Measurements from ENCODE around the gene USP16.

DNA sequence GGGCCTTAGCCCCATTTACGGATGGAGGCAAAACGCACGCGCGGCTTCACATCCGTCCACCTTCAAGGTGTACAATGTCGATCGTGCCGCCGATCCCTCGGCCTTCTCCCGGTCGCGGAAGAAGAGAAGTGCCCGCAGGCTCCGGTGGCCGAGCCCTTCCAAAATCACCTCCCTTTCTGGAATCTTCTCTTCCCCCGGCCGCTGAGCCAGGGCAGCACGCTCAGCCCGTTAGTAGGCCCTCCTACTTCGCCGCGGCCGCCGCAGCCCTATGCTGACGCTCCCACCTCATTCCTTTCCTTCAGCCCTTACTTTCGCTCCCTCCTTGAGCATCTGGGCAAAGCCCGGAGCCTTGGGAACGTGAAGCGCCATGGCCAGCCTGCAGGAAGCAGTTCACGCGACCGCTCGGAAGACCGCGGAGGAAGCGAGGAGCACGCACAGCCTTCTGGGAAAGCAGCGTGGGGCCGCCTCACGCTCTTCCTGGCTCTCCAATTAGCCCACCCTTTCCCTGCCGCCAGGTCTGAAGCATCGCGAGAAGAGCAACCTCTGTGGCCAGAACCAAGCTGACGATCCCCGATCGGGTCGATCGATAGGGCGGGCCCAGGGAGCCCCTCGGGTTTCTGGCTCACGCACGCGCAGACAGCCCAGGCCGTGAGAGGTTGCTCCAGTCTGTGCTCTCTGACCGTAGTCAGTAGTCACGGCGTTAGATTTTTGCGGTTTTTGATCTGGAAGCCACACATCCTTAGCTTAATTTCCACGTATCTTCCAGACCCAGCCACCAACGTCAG, 48.9 kb downstream of the USP16 start, which contains the start of gene CCT8:
- no peak for TF ChIP-seq HDGF (IDR thresholded peaks at IDR 0.05; ENCODE audit: borderline replicate concordance)
- no peak for TF ChIP-seq ARNT (IDR thresholded peaks at IDR 0.05)
- TF ChIP-seq CTBP1 (IDR thresholded peaks at IDR 0.05; ENCODE audit: borderline replicate concordance): no peak
- no peak for TF ChIP-seq TARDBP (IDR thresholded peaks at IDR 0.05)
- TF ChIP-seq FOXM1 (IDR thresholded peaks at IDR 0.05; ENCODE audit: borderline replicate concordance): no peak
- TF ChIP-seq SP1 (IDR thresholded peaks at IDR 0.05): no peak; the same call in 1 of the 2 replicates
- TF ChIP-seq, protein P1, sequence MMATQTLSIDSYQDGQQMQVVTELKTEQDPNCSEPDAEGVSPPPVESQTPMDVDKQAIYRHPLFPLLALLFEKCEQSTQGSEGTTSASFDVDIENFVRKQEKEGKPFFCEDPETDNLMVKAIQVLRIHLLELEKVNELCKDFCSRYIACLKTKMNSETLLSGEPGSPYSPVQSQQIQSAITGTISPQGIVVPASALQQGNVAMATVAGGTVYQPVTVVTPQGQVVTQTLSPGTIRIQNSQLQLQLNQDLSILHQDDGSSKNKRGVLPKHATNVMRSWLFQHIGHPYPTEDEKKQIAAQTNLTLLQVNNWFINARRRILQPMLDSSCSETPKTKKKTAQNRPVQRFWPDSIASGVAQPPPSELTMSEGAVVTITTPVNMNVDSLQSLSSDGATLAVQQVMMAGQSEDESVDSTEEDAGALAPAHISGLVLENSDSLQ (IDR thresholded peaks at IDR 0.05): no peak
- TF ChIP-seq BHLHE40 (IDR thresholded peaks at IDR 0.05; ENCODE audit: borderline replicate concordance): no peak
- TF ChIP-seq SUZ12 (IDR thresholded peaks at IDR 0.05): no peak
- no peak for TF ChIP-seq FOXA1 (IDR thresholded peaks at IDR 0.05)

Measured in HEK293T (cell line).